Parathyroid adenoma (tissue), 2 donors: ENCODE results near the gene MEIS1.
"Not testable (repeated sequence)": the region's sequence is repeated elsewhere in the genome, so short reads cannot be mapped to it uniquely, and the experiment has no call there.

Source experiments
- H2AFZ ChIP-seq: fragments of 300-600 bp; sonication (generic); one replicate; pipeline ENCODE4 v1.7.0; 2017; ENCODE audit warnings: antibody characterized with exemption, mild to moderate bottlenecking
- H3K27ac ChIP-seq: fragments of 300-600 bp; sonication (generic); one replicate; pipeline ENCODE4 v1.7.0; 2017
- H3K27me3 ChIP-seq: fragments of 300-600 bp; sonication (generic); one replicate; pipeline ENCODE4 v1.7.0; 2017; ENCODE audit warnings: low read length; ENCODE audit not compliant: control insufficient read depth, insufficient read depth
- H3K36me3 ChIP-seq: fragments of 300-600 bp; sonication (generic); one replicate; pipeline ENCODE4 v1.7.0; 2017; ENCODE audit warnings: low read length; ENCODE audit not compliant: control insufficient read depth, insufficient read depth
- H3K4me1 ChIP-seq: fragments of 300-600 bp; sonication (generic); one replicate; pipeline ENCODE4 v1.7.0; 2017; ENCODE audit warnings: control low read depth
- H3K4me2 ChIP-seq: fragments of 300-600 bp; sonication (generic); one replicate; pipeline ENCODE4 v1.7.0; 2017; ENCODE audit warnings: low read length
- H3K4me3 ChIP-seq: fragments of 300-600 bp; sonication (generic); one replicate; pipeline ENCODE4 v1.7.0; 2017; ENCODE audit warnings: low read depth, low read length
- H3K79me2 ChIP-seq: fragments of 300-600 bp; sonication (generic); one replicate; pipeline ENCODE4 v1.7.0; 2017; ENCODE audit warnings: control low read depth
- H3K9ac ChIP-seq: fragments of 300-600 bp; sonication (generic); one replicate; pipeline ENCODE4 v1.7.0; 2017; ENCODE audit warnings: mild to moderate bottlenecking
- H3K9me3 ChIP-seq: fragments of 300-600 bp; sonication (generic); one replicate; pipeline ENCODE4 v1.7.0; 2017; ENCODE audit warnings: low read length; ENCODE audit not compliant: control insufficient read depth
- CTCF ChIP-seq: fragments of 300-600 bp; sonication (generic); IDR thresholded peaks from one replicate; pipeline ENCODE4 v1.7.0; 2017; ENCODE audit warnings: antibody characterized with exemption, mild to moderate bottlenecking
- donor health status: primary hyperparathyroidism.

The MEIS1 gene

DNA sequence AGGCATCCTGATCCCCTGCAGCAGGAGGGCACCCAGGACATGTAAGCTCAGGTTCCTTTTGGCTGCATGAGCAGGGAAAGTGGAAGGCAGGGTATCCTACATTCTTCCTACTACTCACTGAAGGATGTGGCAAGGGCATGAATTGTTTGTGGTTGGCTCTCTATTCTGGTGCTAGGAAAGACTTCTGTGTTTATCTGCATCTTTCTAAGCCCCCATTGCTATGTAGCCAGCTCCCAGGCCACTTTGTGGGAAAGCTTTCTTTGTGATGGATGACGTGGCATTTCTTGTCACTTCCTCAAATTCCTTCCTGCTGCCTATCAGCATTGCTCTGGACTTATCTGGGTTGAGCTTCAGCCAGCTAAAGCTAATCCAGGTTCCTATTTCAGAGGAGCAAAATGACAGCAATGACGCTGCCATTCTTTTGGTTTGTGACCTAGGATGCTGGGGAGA, 46.2 kb downstream of the MEIS1 start:
- Histone ChIP-seq H3K9me3 (no peaks in the 10 kb centered on the region), H3K27ac (no peak overlapping the region), H3K4me2 (no peak overlapping the region), H3K4me1 (no peaks in the 10 kb centered on the region), H2AFZ (no peak overlapping the region), H3K36me3 (no peaks in the 10 kb centered on the region), H3K79me2 (no peaks in the 10 kb centered on the region), H3K9ac (no peak overlapping the region), H3K4me3 (no peak overlapping the region), H3K27me3 (no peaks in the 10 kb centered on the region)
- TF ChIP-seq CTCF: no peak

GRCh38 chr2:66485252-66485651, 50.3 kb downstream of the MEIS1 start:
- not testable (repeated sequence) for H3K36me3 ChIP-seq, H3K4me1 ChIP-seq

DNA sequence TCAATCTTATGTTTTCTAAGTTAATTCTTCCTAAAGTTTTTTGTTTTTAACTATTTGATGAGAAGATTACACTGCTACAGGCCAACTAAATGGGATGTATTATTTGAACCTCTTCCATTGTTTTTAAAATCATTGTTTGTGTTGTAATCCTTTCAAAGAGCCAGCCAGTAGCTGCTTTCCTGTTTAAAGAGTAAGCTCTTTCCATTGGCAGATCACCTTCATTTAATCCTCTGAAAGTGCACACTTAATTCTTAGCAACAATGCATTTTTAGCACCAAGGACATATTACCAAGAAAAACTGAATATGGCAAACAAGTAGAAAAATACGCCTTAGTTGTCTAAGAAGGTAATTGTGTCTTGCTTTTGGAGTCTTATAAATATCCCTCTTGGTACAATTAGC, 54.0 kb downstream of the MEIS1 start:
- Histone ChIP-seq H3K27me3 (no peaks in the 10 kb centered on the region), H3K36me3 (no peaks in the 10 kb centered on the region), H3K9me3 (no peaks in the 10 kb centered on the region), H3K9ac (no peak overlapping the region), H3K4me3 (no peak overlapping the region), H3K79me2 (no peaks in the 10 kb centered on the region), H3K27ac (no peak overlapping the region), H3K4me2 (no peak overlapping the region), H3K4me1 (peaks cover 6% of the 10 kb centered on the region), H2AFZ (no peak overlapping the region)
- TF ChIP-seq CTCF: no peak

More at GRCh38 chr2:66485252-66485651, 50.3 kb downstream of the MEIS1 start:
- not testable (repeated sequence) for H2AFZ ChIP-seq, H3K27ac ChIP-seq, H3K9ac ChIP-seq, H3K4me2 ChIP-seq, H3K9me3 ChIP-seq, H3K79me2 ChIP-seq, H3K4me3 ChIP-seq, H3K27me3 ChIP-seq

GRCh38 chr2:66489436-66489835, 54.5 kb downstream of the MEIS1 start:
- Histone ChIP-seq H3K4me2 (no peak overlapping the region), H2AFZ (no peak overlapping the region), H3K27me3 (no peaks in the 10 kb centered on the region), H3K4me3 (no peak overlapping the region), H3K4me1 (peaks cover 6% of the 10 kb centered on the region), H3K9ac (no peak overlapping the region), H3K79me2 (no peaks in the 10 kb centered on the region), H3K9me3 (no peaks in the 10 kb centered on the region), H3K27ac (no peak overlapping the region), H3K36me3 (no peaks in the 10 kb centered on the region)
- no peak for TF ChIP-seq CTCF

DNA sequence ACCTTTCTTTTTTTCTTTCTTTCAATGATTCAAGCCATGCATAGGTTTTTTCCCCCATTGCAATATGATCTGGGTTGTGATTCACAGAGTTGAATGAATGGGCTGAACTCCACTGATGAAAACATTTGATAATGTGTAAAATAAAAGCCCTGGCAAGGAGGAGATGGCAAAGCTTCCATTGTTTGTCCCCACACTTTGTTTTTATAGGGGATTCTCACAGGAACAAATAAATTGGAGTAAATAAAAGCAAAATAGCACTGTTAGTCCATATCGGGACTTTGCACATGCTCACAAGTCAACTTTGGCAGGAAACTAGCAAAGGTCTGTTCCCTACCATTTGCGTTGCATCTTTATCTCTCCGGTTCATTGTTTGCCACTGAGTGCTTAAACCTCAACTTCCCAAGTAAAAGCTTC, 55.7 kb downstream of the MEIS1 start:
- Histone ChIP-seq H3K27ac (no peak overlapping the region), H3K9me3 (no peaks in the 10 kb centered on the region), H3K4me2 (no peak overlapping the region), H3K4me1 (peaks cover 8% of the 10 kb centered on the region), H3K9ac (no peak overlapping the region), H3K36me3 (no peaks in the 10 kb centered on the region), H3K27me3 (no peaks in the 10 kb centered on the region), H3K4me3 (no peak overlapping the region), H2AFZ (no peak overlapping the region), H3K79me2 (no peaks in the 10 kb centered on the region)
- no peak for TF ChIP-seq CTCF
